Measurements from ENCODE around the gene CPEB1.

- TF ChIP-seq, protein P1, sequence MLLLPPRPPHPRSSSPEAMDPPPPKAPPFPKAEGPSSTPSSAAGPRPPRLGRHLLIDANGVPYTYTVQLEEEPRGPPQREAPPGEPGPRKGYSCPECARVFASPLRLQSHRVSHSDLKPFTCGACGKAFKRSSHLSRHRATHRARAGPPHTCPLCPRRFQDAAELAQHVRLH (tag by site-specific recombination; IDR thresholded peaks at IDR 0.05) = no peak
- TF ChIP-seq ZNF776 (tag by site-specific recombination; IDR thresholded peaks at IDR 0.05; ENCODE audit: borderline replicate concordance) (no peak), ZNF391 (tag by site-specific recombination; IDR thresholded peaks at IDR 0.05; ENCODE audit: borderline replicate concordance, low read depth) (no peak), CTCF (tag by site-specific recombination; IDR thresholded peaks at IDR 0.05) (no peak), ZNF530 (tag by site-specific recombination; IDR thresholded peaks at IDR 0.05; ENCODE audit: low read depth) (no peak), ZNF548 (tag by site-specific recombination; IDR thresholded peaks at IDR 0.05) (no peak), BCL11A (tag by site-specific recombination; IDR thresholded peaks at IDR 0.05; ENCODE audit: low read depth) (no peak), ZIC2 (tag by site-specific recombination; IDR thresholded peaks at IDR 0.05) (no peak), YY1 (tag by site-specific recombination; IDR thresholded peaks at IDR 0.05) (no peak), ZNF664 (tag by site-specific recombination; IDR thresholded peaks at IDR 0.05) (no peak)
- TF ChIP-seq, protein P2, sequence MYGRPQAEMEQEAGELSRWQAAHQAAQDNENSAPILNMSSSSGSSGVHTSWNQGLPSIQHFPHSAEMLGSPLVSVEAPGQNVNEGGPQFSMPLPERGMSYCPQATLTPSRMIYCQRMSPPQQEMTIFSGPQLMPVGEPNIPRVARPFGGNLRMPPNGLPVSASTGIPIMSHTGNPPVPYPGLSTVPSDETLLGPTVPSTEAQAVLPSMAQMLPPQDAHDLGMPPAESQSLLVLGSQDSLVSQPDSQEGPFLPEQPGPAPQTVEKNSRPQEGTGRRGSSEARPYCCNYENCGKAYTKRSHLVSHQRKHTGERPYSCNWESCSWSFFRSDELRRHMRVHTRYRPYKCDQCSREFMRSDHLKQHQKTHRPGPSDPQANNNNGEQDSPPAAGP (tag by site-specific recombination; IDR thresholded peaks at IDR 0.05) = no peak
These were observed 19.4 kb upstream of the CPEB1 start for GRCh38 chr15:82666606-82667005.

Data from HEK293 (cell line).